GM18508 (cell line): ENCODE measurements around the gene CAMKMT.
A peak's percentile ranks its signal among the peaks of the same experiment; 100 is the strongest.

Experiments used
- ATAC-seq: cut with Tn5 transposase; IDR thresholded peaks from one replicate; pipeline ENCODE4 v1.9.1; 2021; ENCODE audit warnings: moderate number of reproducible peaks; ENCODE audit not compliant: insufficient read depth, unreplicated experiment

The CAMKMT gene

GRCh38 chr2:44442019-44442418 is 80.3 kb downstream of the CAMKMT start:
- no peak for ATAC-seq

- ATAC-seq, result no peak
Measured at GRCh38 chr2:44443517-44443916, 81.8 kb downstream of the CAMKMT start.

- ATAC-seq, result no peak
Measured at GRCh38 chr2:44444881-44445280, 83.1 kb downstream of the CAMKMT start.

GRCh38 chr2:44448860-44449527 is 87.2 kb downstream of the CAMKMT start:
- no peak for ATAC-seq

- ATAC-seq, result no peak
Measured at GRCh38 chr2:44450082-44450481, 88.3 kb downstream of the CAMKMT start.

- no peak for ATAC-seq
Measured at GRCh38 chr2:44450806-44451205, 89.1 kb downstream of the CAMKMT start.

- ATAC-seq, result no peak
Measured at GRCh38 chr2:44452069-44452583, 90.4 kb downstream of the CAMKMT start.

- no peak for ATAC-seq
Measured at GRCh38 chr2:44453259-44453658, 91.5 kb downstream of the CAMKMT start.

GRCh38 chr2:44455877-44456276 is 94.1 kb downstream of the CAMKMT start:
- no peak for ATAC-seq

- ATAC-seq, result no peak
Measured at GRCh38 chr2:44456946-44457345, 95.2 kb downstream of the CAMKMT start.

GRCh38 chr2:44459739-44460138 is 98.0 kb downstream of the CAMKMT start:
- no peak for ATAC-seq

- ATAC-seq, result no peak
Measured at GRCh38 chr2:44462934-44463849, 101.4 kb downstream of the CAMKMT start.

GRCh38 chr2:44464437-44464836 is 102.7 kb downstream of the CAMKMT start:
- ATAC-seq, result no peak

- ATAC-seq, result no peak
Measured at GRCh38 chr2:44470151-44470550, 108.4 kb downstream of the CAMKMT start.

- no peak for ATAC-seq
Measured at GRCh38 chr2:44477657-44478414, 116.1 kb downstream of the CAMKMT start.

- peak; percentile 93 for ATAC-seq
Measured at GRCh38 chr2:44479127-44479887, 117.6 kb downstream of the CAMKMT start.

- no peak for ATAC-seq
Measured at GRCh38 chr2:44480068-44480467, 118.3 kb downstream of the CAMKMT start.

GRCh38 chr2:44487052-44487451 is 125.3 kb downstream of the CAMKMT start:
- no peak for ATAC-seq

- ATAC-seq, result no peak
Measured at GRCh38 chr2:44490726-44491125, 129.0 kb downstream of the CAMKMT start.

- ATAC-seq, result no peak
Measured at GRCh38 chr2:44494006-44494405, 132.3 kb downstream of the CAMKMT start.
